Natural killer cell (primary cell): ENCODE data around the gene NFE2L3. TPM values are rescaled to one million over a fixed set of nuclear protein-coding genes. Genes with fewer than 3 reads are reported as not detected.

ENCODE experiments used
- ATAC-seq, 3 donors: fragments of 150-1000 bp in 2 of 3; fragments of 200-7000 bp in 1 of 3; cut with Tn5 transposase; 1 replicate in 1 of 3; 2 replicates in 2 of 3; pipeline ENCODE4 v1.10.0; 2021; ENCODE audit warnings: mild to moderate bottlenecking in 2 of 3, moderate library complexity in 2 of 3
- DNase-seq, 2 donors: peaks; one replicate each; pipeline versions ENCODE4 v3.0.0 to v3.0.0-alpha.2; 2013 to 2021; ENCODE audit warnings: mixed read lengths in 1 of 2
- H3K27ac ChIP-seq: one replicate; pipeline ENCODE4 v1.5.1; 2013; ENCODE audit warnings: mild to moderate bottlenecking, low read length
- H3K27me3 ChIP-seq: one replicate; pipeline ENCODE4 v1.6.1; 2013; ENCODE audit warnings: low read length; ENCODE audit not compliant: control insufficient read depth, insufficient read depth
- H3K36me3 ChIP-seq: one replicate; pipeline ENCODE4 v1.6.1; 2013; ENCODE audit warnings: low read length; ENCODE audit not compliant: control insufficient read depth, insufficient read depth
- H3K4me1 ChIP-seq: one replicate; pipeline ENCODE4 v1.6.1; 2013; ENCODE audit warnings: low read length; ENCODE audit not compliant: control insufficient read depth, insufficient read depth
- H3K4me3 ChIP-seq: one replicate; pipeline ENCODE4 v1.5.1; 2013; ENCODE audit warnings: low read length
- H3K9me3 ChIP-seq: one replicate; pipeline ENCODE4 v1.6.1; 2013; ENCODE audit warnings: low read length; ENCODE audit not compliant: control insufficient read depth, insufficient read depth
- H3K27ac Mint-ChIP-seq, 2 donors: one replicate each; pipeline ENCODE4 v1.8.0; 2022; ENCODE audit warnings: mild to moderate bottlenecking in 2 of 2, mixed read lengths in 2 of 2, moderate library complexity in 1 of 2
- H3K27me3 Mint-ChIP-seq, 2 donors: one replicate each; pipeline ENCODE4 v1.8.0; 2022; ENCODE audit warnings: low read depth in 2 of 2, mixed read lengths in 2 of 2
- H3K36me3 Mint-ChIP-seq: one replicate; pipeline ENCODE4 v1.8.0; 2022; ENCODE audit warnings: mixed read lengths
- H3K4me1 Mint-ChIP-seq, 2 donors: one replicate each; pipeline ENCODE4 v1.8.0; 2022; ENCODE audit warnings: mixed read lengths in 2 of 2
- H3K4me3 Mint-ChIP-seq: one replicate; pipeline ENCODE4 v1.8.0; 2022; ENCODE audit warnings: mild to moderate bottlenecking, moderate library complexity, mixed read lengths
- H3K9me3 Mint-ChIP-seq, 2 donors: one replicate each; pipeline ENCODE4 v1.8.0; 2022; ENCODE audit warnings: mixed read lengths in 2 of 2
- CTCF ChIP-seq: fragments of 200-600 bp; IDR thresholded peaks from one replicate; pipeline ENCODE4 v1.8.0; 2022; ENCODE audit warnings: antibody characterized with exemption
- WGBS: methylation state at CpG from one replicate; pipeline ENCODE4 v1.1.7; 2013; ENCODE audit warnings: missing lambda C conversion rate; ENCODE audit not compliant: insufficient coverage; 5-methylcytosine and 5-hydroxymethylcytosine counted together
- intact Hi-C: fragments of 100-400 bp; cut with micrococcal nuclease; formaldehyde crosslinking; loops from one replicate; pipeline ENCODE4 v1.14.2; 2022
- total RNA-seq, 4 donors: library from RNA; stranded (reverse); fragments of 120-200 nt in 1 of 4; gene quantifications; one replicate each; pipeline versions ENCODE4 v1.2.3 to v1.2.4, GENCODE V29; 2013 to 2022

Gene NFE2L3
- total RNA-seq, 3 donors from 2014 or later (not counting 1 experiment from before 2014, with no cell fraction given) = 0.68 to 2.0 (median 1.00) TPM

GRCh38 chr7:26166684-26167266 lies 14.8 kb downstream of the NFE2L3 start:
- Mint-ChIP-seq H3K36me3 (no peaks in the 10 kb centered on the region), H3K4me3 (no peak overlapping the region), H3K4me1 (peaks cover 13 to 14% of the 10 kb centered on the region in 2 donors), H3K9me3 (no peaks in the 10 kb centered on the region), H3K27ac (peak overlapping the region; percentile 77 to 89), H3K27me3 (no peaks in the 10 kb centered on the region)
- Histone ChIP-seq H3K27me3 (no peaks in the 10 kb centered on the region), H3K27ac (peak overlapping the region; percentile 38), H3K9me3 (no peaks in the 10 kb centered on the region), H3K36me3 (peaks cover 9% of the 10 kb centered on the region), H3K4me1 (peaks cover 23% of the 10 kb centered on the region), H3K4me3 (no peak overlapping the region)
- no peak for TF ChIP-seq CTCF
- ATAC-seq (peak in 2 of 3 donors; percentile 11 to 30), DNase-seq (peak in 1 of 2 donors; percentile 48)
- 57% methylated on average over 4 of the region's 5 CpGs for WGBS
- intact Hi-C loops = no loop called here

GRCh38 chr7:26167303-26167934 lies 15.4 kb downstream of the NFE2L3 start:
- Mint-ChIP-seq H3K27ac (peak overlapping the region; percentile 77 to 89), H3K4me1 (peaks cover 13 to 14% of the 10 kb centered on the region in 2 donors), H3K9me3 (no peaks in the 10 kb centered on the region), H3K36me3 (no peaks in the 10 kb centered on the region), H3K27me3 (no peaks in the 10 kb centered on the region), H3K4me3 (peak overlapping the region; percentile 5)
- Histone ChIP-seq H3K4me1 (peaks cover 23% of the 10 kb centered on the region), H3K36me3 (peaks cover 9% of the 10 kb centered on the region), H3K9me3 (no peaks in the 10 kb centered on the region), H3K4me3 (no peak overlapping the region), H3K27me3 (no peaks in the 10 kb centered on the region), H3K27ac (peak overlapping the region; percentile 38)
- ATAC-seq (peak; percentile 96 to 100 (median 97)), DNase-seq (peak; percentile 33 to 76)
- intact Hi-C loops = no loop called here
- WGBS = no CpG with 5 or more reads among the region's 3 CpGs
- TF ChIP-seq CTCF = no peak

- H3K27me3 Mint-ChIP-seq = no peaks in the 10 kb centered on the region
- H3K27ac Mint-ChIP-seq = no peak overlapping the region
- intact Hi-C loops = no loop called here
- no peak for ATAC-seq
- 100% methylated on average over 2 of the region's 6 CpGs for WGBS
- H3K9me3 Mint-ChIP-seq = no peaks in the 10 kb centered on the region
- H3K9me3 ChIP-seq = no peaks in the 10 kb centered on the region
- H3K4me3 Mint-ChIP-seq = no peak overlapping the region
- H3K27ac ChIP-seq = no peak overlapping the region
- no peaks in the 10 kb centered on the region for H3K36me3 Mint-ChIP-seq
- H3K36me3 ChIP-seq = peaks cover 9% of the 10 kb centered on the region
- TF ChIP-seq CTCF = no peak
- H3K4me1 ChIP-seq = peaks cover 23% of the 10 kb centered on the region
- DNase-seq = no peak
- H3K4me1 Mint-ChIP-seq = peaks cover 13 to 14% of the 10 kb centered on the region in 2 donors
- no peak overlapping the region for H3K4me3 ChIP-seq
- H3K27me3 ChIP-seq = no peaks in the 10 kb centered on the region
Measured at GRCh38 chr7:26168458-26169023, 16.5 kb downstream of the NFE2L3 start.
